Measurements from ENCODE around the gene DDX1. TPM values are rescaled to one million over a fixed set of nuclear protein-coding genes. Genes with fewer than 3 reads are reported as not detected.

The DDX1 gene
- total RNA-seq, 1 experiment from 2014 or later = 70.7 TPM

- H4K20me1 ChIP-seq (ENCODE audit: insufficient read depth) = no peaks in the 10 kb centered on the region
- H3K27me3 ChIP-seq (ENCODE audit: insufficient read depth, low read depth) = peaks cover 62% of the 10 kb centered on the region
- peak overlapping the region; percentile 41; the same call in 1 of the 2 replicates for H3K4me2 ChIP-seq
- no peak for TF ChIP-seq EZH2 (IDR thresholded peaks at IDR 0.05; ENCODE audit: low read depth)
- TF ChIP-seq CTCF (conservative IDR thresholded peaks at IDR 0.05) = no peak
- H3K79me2 ChIP-seq (ENCODE audit: low read depth) = no peaks in the 10 kb centered on the region
- BruUV-seq (replicated peaks) = no TSS peak
- CTCF ChIA-PET = no interaction called here
- no peak overlapping the region for H3K27ac ChIP-seq
- H3K4me3 ChIP-seq = no peak overlapping the region
- intact Hi-C loops (cut with micrococcal nuclease; ENCODE audit: unreplicated experiment) = no loop called here
- no peak for DNase-seq
- POLR2A ChIA-PET (ENCODE audit: unreplicated experiment) = no interaction called here
- no peak overlapping the region for H2AFZ ChIP-seq
- no peaks in the 10 kb centered on the region for H3F3A ChIP-seq (ENCODE audit: insufficient read depth, low read depth)
- no peaks in the 10 kb centered on the region for H3K9me2 ChIP-seq (ENCODE audit: insufficient read depth)
- 0 out of 2 replicates have a peak, but pooled peaks cover 6% of the 10 kb centered on the region for H3K4me1 ChIP-seq (replicated peaks; ENCODE audit: insufficient read depth)
- H3K9me3 ChIP-seq (ENCODE audit: insufficient read depth, low read depth) = no peaks in the 10 kb centered on the region
- H3K36me3 ChIP-seq (ENCODE audit: low read depth) = no peaks in the 10 kb centered on the region
These were observed 81.6 kb downstream of the DDX1 start for GRCh38 chr2:15672961-15673918.

- DNase-seq = peak; percentile 3 to 39
- H3K9me2 ChIP-seq (ENCODE audit: insufficient read depth) = no peaks in the 10 kb centered on the region
- H4K20me1 ChIP-seq (ENCODE audit: insufficient read depth) = no peaks in the 10 kb centered on the region
- H3K79me2 ChIP-seq (ENCODE audit: low read depth) = no peaks in the 10 kb centered on the region
- CTCF ChIA-PET = no interaction called here
- peak overlapping the region; percentile 41 for H3K4me2 ChIP-seq
- H3F3A ChIP-seq (ENCODE audit: insufficient read depth, low read depth) = no peaks in the 10 kb centered on the region
- POLR2A ChIA-PET (ENCODE audit: unreplicated experiment) = no interaction called here
- H3K4me1 ChIP-seq (replicated peaks; ENCODE audit: insufficient read depth) = 0 out of 2 replicates have a peak, but pooled peaks cover 6% of the 10 kb centered on the region
- TF ChIP-seq EZH2 (IDR thresholded peaks at IDR 0.05; ENCODE audit: low read depth) (no peak), CTCF (conservative IDR thresholded peaks at IDR 0.05) (no peak)
- intact Hi-C loops (cut with micrococcal nuclease; ENCODE audit: unreplicated experiment) = no loop called here
- H2AFZ ChIP-seq = no peak overlapping the region
- peaks cover 54% of the 10 kb centered on the region for H3K27me3 ChIP-seq (ENCODE audit: insufficient read depth, low read depth)
- H3K36me3 ChIP-seq (ENCODE audit: low read depth) = no peaks in the 10 kb centered on the region
- no peak overlapping the region for H3K4me3 ChIP-seq
- no peak overlapping the region for H3K27ac ChIP-seq
- no peaks in the 10 kb centered on the region for H3K9me3 ChIP-seq (ENCODE audit: insufficient read depth, low read depth)
- no TSS peak for BruUV-seq (replicated peaks)
These were observed 82.4 kb downstream of the DDX1 start for GRCh38 chr2:15673919-15674636.

GRCh38 chr2:15674637-15675455 is 83.2 kb downstream of the DDX1 start:
- no peaks in the 10 kb centered on the region for H3K79me2 ChIP-seq (ENCODE audit: low read depth)
- no peak overlapping the region for H3K27ac ChIP-seq
- BruUV-seq (replicated peaks) = no TSS peak
- TF ChIP-seq EZH2 (IDR thresholded peaks at IDR 0.05; ENCODE audit: low read depth) (no peak), CTCF (conservative IDR thresholded peaks at IDR 0.05) (no peak)
- H3K9me2 ChIP-seq (ENCODE audit: insufficient read depth) = no peaks in the 10 kb centered on the region
- no peaks in the 10 kb centered on the region for H4K20me1 ChIP-seq (ENCODE audit: insufficient read depth)
- H2AFZ ChIP-seq = no peak overlapping the region
- H3K9me3 ChIP-seq (ENCODE audit: insufficient read depth, low read depth) = no peaks in the 10 kb centered on the region
- ChIA-PET CTCF (no interaction called here), POLR2A (ENCODE audit: unreplicated experiment) (no interaction called here)
- 0 out of 2 replicates have a peak, but pooled peaks cover 6% of the 10 kb centered on the region for H3K4me1 ChIP-seq (replicated peaks; ENCODE audit: insufficient read depth)
- no peaks in the 10 kb centered on the region for H3K36me3 ChIP-seq (ENCODE audit: low read depth)
- no peak overlapping the region for H3K4me3 ChIP-seq
- H3K4me2 ChIP-seq = no peak overlapping the region
- H3K27me3 ChIP-seq (ENCODE audit: insufficient read depth, low read depth) = peaks cover 46% of the 10 kb centered on the region
- intact Hi-C loops (cut with micrococcal nuclease; ENCODE audit: unreplicated experiment) = no loop called here
- H3F3A ChIP-seq (ENCODE audit: insufficient read depth, low read depth) = no peaks in the 10 kb centered on the region
- peak; percentile 28 to 68 for DNase-seq
